HG03442 (cell line): ENCODE measurements around the gene NIPA2.

ENCODE experiments used
- ATAC-seq: cut with Tn5 transposase; IDR thresholded peaks from one replicate; pipeline ENCODE4 v1.9.1; 2021; ENCODE audit warnings: mild to moderate bottlenecking, moderate library complexity; ENCODE audit not compliant: unreplicated experiment

NIPA2 gene

DNA sequence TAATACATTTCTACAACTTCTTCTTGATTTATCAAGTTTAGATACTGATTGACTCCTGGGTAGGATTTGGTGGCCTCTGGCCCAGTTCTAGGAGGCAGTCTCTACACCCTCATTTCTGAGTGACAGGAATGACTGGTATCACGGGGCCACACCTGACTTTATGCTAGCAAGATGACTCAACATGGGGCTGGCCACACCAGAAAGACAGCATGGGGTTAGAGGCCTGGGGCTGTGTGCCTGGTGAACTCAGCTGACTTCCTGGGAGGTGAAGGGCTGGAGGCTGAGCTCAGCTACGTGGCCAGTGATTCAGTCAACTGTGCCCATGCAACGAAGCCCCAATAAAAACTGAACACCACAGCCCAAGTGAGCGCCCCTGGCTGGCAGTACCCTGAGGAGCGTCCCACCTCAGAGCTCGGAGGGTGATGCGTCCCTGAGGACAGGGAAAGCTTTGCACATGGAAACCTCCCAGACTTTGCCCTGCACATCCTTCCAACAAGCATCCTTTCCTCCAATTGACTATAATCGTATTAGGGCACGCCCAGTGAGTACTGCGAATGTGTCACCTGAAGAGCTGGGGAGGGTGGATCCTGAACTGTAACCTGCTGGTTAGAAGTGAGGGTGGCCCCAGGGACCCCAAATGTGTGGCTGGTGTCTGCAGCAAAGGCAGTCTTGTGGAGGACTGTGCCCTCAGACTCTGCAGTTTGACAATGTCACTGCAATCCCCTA lies 57.2 kb downstream of the NIPA2 start:
- ATAC-seq = peak; percentile 83

GRCh38 chr15:22902046-22902445 lies 63.6 kb downstream of the NIPA2 start:
- ATAC-seq = no peak

GRCh38 chr15:22902578-22902977 lies 64.1 kb downstream of the NIPA2 start:
- no peak for ATAC-seq

DNA sequence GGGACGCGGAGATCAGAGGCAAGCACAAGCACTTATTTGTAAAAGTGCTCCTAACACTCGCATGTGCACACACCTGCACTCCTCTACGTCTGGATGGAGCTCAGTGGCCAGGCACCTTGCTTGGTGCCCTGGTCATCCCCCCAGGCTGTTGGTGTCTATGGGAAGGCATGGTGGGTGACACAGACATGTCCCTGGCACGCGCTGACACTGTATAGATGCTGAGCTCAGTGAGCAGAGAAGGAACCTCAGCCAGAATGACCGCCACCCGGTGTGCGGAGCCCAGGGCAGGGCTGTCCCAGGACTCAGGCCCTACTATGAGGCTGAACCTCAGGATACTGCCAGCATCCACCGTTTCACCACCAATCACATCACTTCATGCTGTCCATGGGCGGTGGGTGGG lies 64.5 kb downstream of the NIPA2 start:
- ATAC-seq = no peak

DNA sequence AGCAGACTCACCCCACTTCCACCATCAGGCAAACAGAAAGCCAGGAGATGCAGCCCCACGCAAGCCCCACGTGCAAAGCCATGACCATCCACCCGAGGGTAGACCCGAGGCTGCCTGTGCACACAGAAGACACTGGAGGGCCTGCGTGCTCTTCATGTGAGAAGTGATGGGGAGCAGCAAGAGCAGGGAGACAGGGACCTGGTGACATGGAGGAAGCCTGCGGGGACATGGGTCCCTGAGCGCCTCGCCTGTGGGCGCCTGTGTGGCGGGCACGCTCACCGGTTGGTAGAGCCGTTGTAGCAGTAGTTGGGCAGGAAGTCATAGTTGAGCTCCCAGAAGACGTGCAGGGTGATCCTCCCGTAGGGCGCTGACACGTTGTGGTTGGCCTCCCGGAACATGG lies 65.0 kb downstream of the NIPA2 start:
- ATAC-seq = no peak

- no peak for ATAC-seq
Observed at GRCh38 chr15:22903961-22904534, 65.6 kb downstream of the NIPA2 start.

GRCh38 chr15:22904736-22905135 lies 66.3 kb downstream of the NIPA2 start:
- no peak for ATAC-seq

DNA sequence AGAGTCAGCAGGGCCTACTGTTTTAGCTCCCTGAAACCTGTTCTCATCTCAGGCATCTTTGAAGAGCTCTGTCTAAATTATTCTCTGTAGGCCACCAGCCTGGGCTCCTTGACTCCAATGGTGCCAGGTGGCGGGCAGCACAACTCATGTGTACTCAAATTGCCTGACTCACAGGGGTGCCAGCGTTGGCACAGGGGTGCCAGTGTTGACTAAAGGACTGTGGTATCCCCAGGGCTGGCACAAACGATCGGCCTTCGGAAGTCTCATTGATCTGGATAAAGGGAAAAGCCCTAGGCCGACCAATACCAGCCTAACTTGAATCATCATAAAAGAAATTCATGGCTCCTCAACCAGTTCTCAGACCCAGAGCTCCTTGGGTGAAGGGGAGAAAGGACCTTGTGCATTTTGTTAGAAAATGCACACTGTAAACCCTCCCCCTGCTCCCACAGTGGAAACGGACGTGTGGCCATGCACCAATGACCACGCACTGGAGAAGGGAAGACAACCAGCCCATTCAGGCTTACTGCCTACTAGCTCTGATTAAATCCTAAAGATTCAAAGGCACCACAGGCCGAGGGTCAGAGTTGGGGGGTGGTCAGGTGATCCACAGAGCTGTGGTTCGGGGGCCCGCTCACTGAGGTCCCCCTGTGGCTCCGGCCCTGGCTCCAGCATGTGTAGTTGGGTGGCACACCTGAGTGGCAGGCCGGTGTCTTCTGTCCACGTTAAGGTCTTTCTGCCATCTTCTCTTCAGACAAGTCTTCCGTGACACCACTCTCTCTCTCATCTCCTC lies 68.9 kb downstream of the NIPA2 start:
- ATAC-seq = no peak

DNA sequence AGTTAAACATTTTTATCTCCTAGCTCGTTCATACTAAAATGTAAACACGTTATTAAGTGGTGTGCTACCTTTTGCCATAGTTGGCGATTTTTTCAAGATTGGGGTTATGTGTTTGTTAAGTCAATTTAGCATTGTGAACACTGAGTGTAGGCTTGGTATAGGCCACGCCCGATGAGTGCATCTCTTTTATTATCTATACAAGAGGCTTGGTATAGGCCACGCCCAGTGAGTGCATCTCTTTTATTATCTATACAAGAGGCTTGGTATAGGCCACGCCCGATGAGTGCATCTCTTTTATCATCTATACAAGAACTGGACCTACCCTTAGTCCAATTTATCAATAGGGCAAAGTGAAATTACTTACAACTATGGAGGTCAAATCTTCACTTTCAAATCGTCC lies 70.4 kb downstream of the NIPA2 start:
- no peak for ATAC-seq

GRCh38 chr15:22911306-22911705 lies 72.8 kb downstream of the NIPA2 start:
- no peak for ATAC-seq

- ATAC-seq = no peak
Observed at GRCh38 chr15:22912256-22912655, 73.8 kb downstream of the NIPA2 start.

- ATAC-seq = no peak
Observed at GRCh38 chr15:22913646-22914380, 75.3 kb downstream of the NIPA2 start.

DNA sequence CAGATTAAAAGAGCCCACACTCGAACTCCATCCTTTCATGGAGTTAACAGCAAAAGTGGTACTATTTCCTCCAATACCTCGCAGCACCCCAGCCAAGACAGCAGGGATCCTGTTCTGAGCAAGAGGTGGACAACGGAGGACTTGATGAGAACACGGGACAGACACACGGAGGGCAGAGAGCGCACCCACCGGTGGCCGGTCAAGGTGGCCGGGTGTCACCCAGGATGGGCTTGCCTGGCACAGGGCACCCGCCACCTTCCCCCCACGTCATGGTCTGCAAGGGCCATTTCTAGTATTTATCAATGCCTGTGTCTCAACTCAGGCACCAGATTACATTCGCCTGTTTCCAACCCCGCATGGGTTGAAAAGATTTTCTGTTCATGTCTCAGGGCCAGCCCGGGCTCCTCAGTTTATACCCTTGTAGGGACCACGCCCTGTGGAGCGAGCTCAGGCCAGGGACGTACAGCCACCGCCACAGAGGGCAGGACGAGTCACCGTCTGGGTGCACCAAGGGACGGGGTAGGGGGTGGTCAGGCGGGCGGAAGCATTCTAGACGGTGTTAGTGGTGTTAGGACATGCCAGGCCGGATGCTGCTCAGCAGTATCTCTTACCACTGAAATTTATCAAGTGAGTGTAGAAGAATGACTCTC lies 77.5 kb downstream of the NIPA2 start:
- no peak for ATAC-seq

- no peak for ATAC-seq
Observed at GRCh38 chr15:22916606-22917350, 78.3 kb downstream of the NIPA2 start.

GRCh38 chr15:22917556-22917955 lies 79.1 kb downstream of the NIPA2 start:
- ATAC-seq = no peak
